ENCODE results near the gene WNT8B. TPM values are rescaled to one million over a fixed set of nuclear protein-coding genes. Genes with fewer than 3 reads are reported as not detected.

Gene WNT8B
- polyA plus RNA-seq, 1 donor from 2014 or later = 0.37 TPM

GRCh38 chr10:100485801-100486495, 23.1 kb downstream of the WNT8B start:
- H3K4me2 ChIP-seq (ENCODE audit: low read length) = no peak overlapping the region
- H3K27ac ChIP-seq (ENCODE audit: low read length) = no peak overlapping the region
- no peaks in the 10 kb centered on the region for H4K20me1 ChIP-seq (ENCODE audit: insufficient read depth)
- H3K9me3 ChIP-seq (ENCODE audit: low read length) = no peaks in the 10 kb centered on the region
- TF ChIP-seq TAF1 (IDR thresholded peaks at IDR 0.05; ENCODE audit: low read depth) = no peak
- TF ChIP-seq EP300 (conservative IDR thresholded peaks at IDR 0.05; ENCODE audit: poor library complexity, severe bottlenecking) = no peak
- TF ChIP-seq, protein P1, sequence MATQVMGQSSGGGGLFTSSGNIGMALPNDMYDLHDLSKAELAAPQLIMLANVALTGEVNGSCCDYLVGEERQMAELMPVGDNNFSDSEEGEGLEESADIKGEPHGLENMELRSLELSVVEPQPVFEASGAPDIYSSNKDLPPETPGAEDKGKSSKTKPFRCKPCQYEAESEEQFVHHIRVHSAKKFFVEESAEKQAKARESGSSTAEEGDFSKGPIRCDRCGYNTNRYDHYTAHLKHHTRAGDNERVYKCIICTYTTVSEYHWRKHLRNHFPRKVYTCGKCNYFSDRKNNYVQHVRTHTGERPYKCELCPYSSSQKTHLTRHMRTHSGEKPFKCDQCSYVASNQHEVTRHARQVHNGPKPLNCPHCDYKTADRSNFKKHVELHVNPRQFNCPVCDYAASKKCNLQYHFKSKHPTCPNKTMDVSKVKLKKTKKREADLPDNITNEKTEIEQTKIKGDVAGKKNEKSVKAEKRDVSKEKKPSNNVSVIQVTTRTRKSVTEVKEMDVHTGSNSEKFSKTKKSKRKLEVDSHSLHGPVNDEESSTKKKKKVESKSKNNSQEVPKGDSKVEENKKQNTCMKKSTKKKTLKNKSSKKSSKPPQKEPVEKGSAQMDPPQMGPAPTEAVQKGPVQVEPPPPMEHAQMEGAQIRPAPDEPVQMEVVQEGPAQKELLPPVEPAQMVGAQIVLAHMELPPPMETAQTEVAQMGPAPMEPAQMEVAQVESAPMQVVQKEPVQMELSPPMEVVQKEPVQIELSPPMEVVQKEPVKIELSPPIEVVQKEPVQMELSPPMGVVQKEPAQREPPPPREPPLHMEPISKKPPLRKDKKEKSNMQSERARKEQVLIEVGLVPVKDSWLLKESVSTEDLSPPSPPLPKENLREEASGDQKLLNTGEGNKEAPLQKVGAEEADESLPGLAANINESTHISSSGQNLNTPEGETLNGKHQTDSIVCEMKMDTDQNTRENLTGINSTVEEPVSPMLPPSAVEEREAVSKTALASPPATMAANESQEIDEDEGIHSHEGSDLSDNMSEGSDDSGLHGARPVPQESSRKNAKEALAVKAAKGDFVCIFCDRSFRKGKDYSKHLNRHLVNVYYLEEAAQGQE (IDR thresholded peaks at IDR 0.05; ENCODE audit: borderline replicate concordance) = no peak
- no peak for TF ChIP-seq SMC3 (conservative IDR thresholded peaks at IDR 0.05; ENCODE audit: poor library complexity)
- no peak for TF ChIP-seq CTCF (IDR thresholded peaks at IDR 0.05; ENCODE audit: poor library complexity, severe bottlenecking)
- no peak for TF ChIP-seq MXI1 (conservative IDR thresholded peaks at IDR 0.05; ENCODE audit: poor library complexity, severe bottlenecking)
- TF ChIP-seq RAD21 (conservative IDR thresholded peaks at IDR 0.05) = no peak
- TF ChIP-seq POLR2AphosphoS5 (IDR thresholded peaks at IDR 0.05) = no peak
- TF ChIP-seq EZH2 (IDR thresholded peaks at IDR 0.05; ENCODE audit: borderline replicate concordance, insufficient read depth, low read length, poor library complexity, severe bottlenecking) = no peak
- H2AFZ ChIP-seq (ENCODE audit: low read depth, low read length) = no peak overlapping the region
- H3K27me3 ChIP-seq (ENCODE audit: insufficient read depth, low read depth, low read length) = peaks cover 93% of the 10 kb centered on the region
- H3K36me3 ChIP-seq (ENCODE audit: insufficient read depth, low read length) = peaks cover 27% of the 10 kb centered on the region
- H3K9me2 ChIP-seq (ENCODE audit: insufficient read depth, low read length) = no peaks in the 10 kb centered on the region
- H3K79me2 ChIP-seq (replicated peaks; ENCODE audit: insufficient read depth, low read length) = no peaks in the 10 kb centered on the region
- no peaks in the 10 kb centered on the region for H3F3A ChIP-seq (ENCODE audit: insufficient read depth, low read length, poor library complexity, severe bottlenecking)
- H3K4me3 ChIP-seq (ENCODE audit: low read length) = no peak overlapping the region
- no peak overlapping the region for H3K9ac ChIP-seq (ENCODE audit: low read length)

DNA sequence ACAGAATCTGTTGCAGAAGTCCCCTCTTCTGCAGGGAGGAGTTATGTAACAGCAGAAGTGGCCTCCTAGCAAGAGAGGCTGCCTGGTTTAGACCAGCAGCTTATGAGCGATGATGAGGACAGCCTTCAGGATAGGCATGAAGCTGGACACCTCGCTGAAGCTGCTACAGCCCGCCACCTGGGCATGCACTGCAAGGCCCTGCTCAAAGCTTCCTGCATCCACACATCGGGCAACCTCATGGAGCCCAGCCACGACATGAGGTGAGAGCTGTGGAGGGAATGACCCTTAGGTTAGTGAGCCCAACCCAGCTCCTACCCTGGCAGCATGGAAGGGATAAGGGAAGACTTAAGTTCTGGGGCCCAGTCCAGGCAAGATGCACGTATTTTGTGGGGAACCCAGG, 24.7 kb downstream of the WNT8B start:
- no peak overlapping the region for H3K9ac ChIP-seq (ENCODE audit: low read length)
- no peak overlapping the region for H2AFZ ChIP-seq (ENCODE audit: low read depth, low read length)
- peaks cover 77% of the 10 kb centered on the region for H3K27me3 ChIP-seq (ENCODE audit: insufficient read depth, low read depth, low read length)
- no peak overlapping the region for H3K4me2 ChIP-seq (ENCODE audit: low read length)
- no peak overlapping the region for H3K4me3 ChIP-seq (ENCODE audit: low read length)
- peaks cover 27% of the 10 kb centered on the region for H3K36me3 ChIP-seq (ENCODE audit: insufficient read depth, low read length)
- no peaks in the 10 kb centered on the region for H3K9me3 ChIP-seq (ENCODE audit: low read length)
- TF ChIP-seq EP300 (conservative IDR thresholded peaks at IDR 0.05; ENCODE audit: poor library complexity, severe bottlenecking) (no peak), POLR2AphosphoS5 (IDR thresholded peaks at IDR 0.05) (no peak), RAD21 (conservative IDR thresholded peaks at IDR 0.05) (no peak), TAF1 (IDR thresholded peaks at IDR 0.05; ENCODE audit: low read depth) (no peak), EZH2 (IDR thresholded peaks at IDR 0.05; ENCODE audit: borderline replicate concordance, insufficient read depth, low read length, poor library complexity, severe bottlenecking) (no peak), CTCF (IDR thresholded peaks at IDR 0.05; ENCODE audit: poor library complexity, severe bottlenecking) (no peak), SMC3 (conservative IDR thresholded peaks at IDR 0.05; ENCODE audit: poor library complexity) (no peak)
- TF ChIP-seq, protein P1 (IDR thresholded peaks at IDR 0.05; ENCODE audit: borderline replicate concordance) = no peak
- H3F3A ChIP-seq (ENCODE audit: insufficient read depth, low read length, poor library complexity, severe bottlenecking) = no peaks in the 10 kb centered on the region
- H3K9me2 ChIP-seq (ENCODE audit: insufficient read depth, low read length) = no peaks in the 10 kb centered on the region
- H4K20me1 ChIP-seq (ENCODE audit: insufficient read depth) = no peaks in the 10 kb centered on the region
- no peak overlapping the region for H3K27ac ChIP-seq (ENCODE audit: low read length)
- H3K79me2 ChIP-seq (replicated peaks; ENCODE audit: insufficient read depth, low read length) = no peaks in the 10 kb centered on the region
